HG03558 (cell line): ENCODE measurements around the gene TMEM42.

Source experiments
- ATAC-seq: cut with Tn5 transposase; IDR thresholded peaks from one replicate; pipeline ENCODE4 v1.9.1; 2021; ENCODE audit warnings: moderate number of reproducible peaks; ENCODE audit not compliant: unreplicated experiment; ENCODE audit errors: extremely low read depth

Gene TMEM42

GRCh38 chr3:44906997-44907396, 45.3 kb downstream of the TMEM42 start:
- ATAC-seq: no peak

- ATAC-seq: no peak
Observed at GRCh38 chr3:44907612-44908011, 45.9 kb downstream of the TMEM42 start.

DNA sequence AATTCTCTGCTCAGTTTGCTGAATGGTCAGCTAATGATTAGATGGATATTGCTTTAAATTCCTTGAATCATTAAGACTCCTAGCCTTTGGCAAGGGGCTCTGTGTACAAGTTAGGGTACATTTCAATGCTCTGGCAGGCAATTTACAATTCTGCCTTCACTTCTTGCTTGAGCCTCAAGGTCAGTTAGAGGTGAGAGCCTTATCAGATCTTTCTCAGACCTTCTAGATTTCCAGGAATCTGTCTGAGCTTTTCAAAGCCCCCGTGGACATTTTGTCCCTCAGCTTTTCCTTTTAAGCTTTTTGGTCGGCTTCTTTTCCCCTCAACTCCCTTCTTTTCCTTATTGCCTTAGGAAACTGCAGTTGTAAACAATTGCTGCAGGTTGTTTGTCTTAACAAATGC, 47.4 kb downstream of the TMEM42 start:
- ATAC-seq: no peak

DNA sequence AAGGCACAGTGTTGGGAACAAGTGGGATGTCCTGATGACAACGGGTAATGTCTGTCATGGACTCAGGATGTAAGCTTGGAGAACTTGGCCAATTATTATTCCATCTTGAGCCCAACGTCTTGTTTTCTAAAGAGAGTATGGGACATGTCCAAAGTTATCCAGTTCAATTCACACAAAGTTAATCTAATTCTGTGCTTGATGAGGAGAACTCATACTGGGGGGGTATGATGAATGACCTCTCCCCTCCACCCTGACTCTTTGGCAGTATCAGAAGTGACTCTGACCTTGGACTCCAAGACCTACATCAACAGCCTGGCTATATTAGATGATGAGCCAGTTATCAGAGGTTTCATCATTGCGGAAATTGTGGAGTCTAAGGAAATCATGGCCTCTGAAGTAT, 49.0 kb downstream of the TMEM42 start:
- ATAC-seq: no peak

GRCh38 chr3:44913868-44914468, 52.3 kb downstream of the TMEM42 start:
- no peak for ATAC-seq

DNA sequence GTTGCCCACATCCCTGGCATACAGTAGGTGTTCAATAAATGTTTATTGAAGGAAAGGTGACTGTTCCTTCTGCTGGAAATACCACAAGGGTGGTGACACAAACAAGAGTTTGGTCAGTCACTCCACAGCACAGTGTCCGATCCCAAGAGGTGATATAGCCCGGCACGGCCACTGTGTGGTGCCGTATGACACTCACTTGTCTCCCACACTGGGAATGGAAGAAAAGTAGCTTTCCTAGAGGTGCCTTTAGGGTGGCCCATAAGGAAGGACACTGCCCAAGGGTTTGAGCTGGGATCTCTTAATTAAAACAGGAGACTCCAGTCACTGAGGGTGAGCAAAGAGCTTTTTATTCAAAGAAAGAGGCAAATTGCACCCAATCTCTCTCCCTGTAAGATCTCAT, 53.2 kb downstream of the TMEM42 start:
- ATAC-seq: no peak
